Activated CD4-positive, alpha-beta T cell treated with anti-CD3 and anti-CD28 coated beads for 48 hours (primary cell): Measurements from ENCODE around the gene TFIP11.

Experiments
- DNase-seq: peaks from one replicate; pipeline ENCODE4 v3.0.0-alpha.2; 2020

The TFIP11 gene

DNA sequence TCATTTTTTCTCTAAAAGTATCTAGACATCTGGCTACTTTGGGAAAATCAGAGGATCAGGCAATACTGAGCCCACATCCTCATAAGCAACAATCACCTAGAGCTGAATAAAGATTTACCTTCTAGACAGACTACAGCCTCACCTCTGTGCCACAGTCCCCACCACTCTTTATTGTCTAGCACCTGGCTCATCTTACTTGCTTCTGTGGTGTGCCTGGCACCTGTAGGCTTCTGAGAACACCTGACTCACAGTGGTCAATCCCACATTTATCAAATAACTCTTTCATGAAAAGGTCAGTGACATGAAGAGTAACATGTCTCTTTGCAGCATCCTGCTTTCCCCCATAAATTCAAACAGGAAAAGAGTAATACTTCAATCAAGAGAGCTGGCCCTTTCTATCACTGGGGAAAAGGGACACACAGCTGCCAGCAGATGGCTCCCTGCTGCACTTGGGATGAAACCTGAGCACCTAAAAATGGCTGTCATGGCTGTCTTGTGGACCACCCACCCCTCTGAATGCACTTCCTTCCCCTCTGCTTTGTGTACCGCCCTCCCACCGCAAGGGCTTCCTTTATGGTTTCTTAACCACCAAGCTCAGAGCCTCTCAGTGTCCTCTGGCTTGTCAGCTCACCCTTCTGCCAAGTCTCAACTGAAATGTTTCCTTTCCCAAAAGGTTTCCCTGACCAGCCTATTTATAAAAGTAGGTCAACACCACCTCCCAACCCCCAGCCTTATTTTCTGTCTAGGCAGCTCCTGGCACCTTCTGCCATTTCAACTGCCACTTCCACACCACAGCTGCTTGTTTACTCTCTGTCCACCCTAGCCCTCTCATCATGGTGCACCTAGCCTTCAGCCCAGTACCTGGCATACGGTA, 9.3 kb downstream of the TFIP11 start:
- DNase-seq = peak; percentile 50

DNA sequence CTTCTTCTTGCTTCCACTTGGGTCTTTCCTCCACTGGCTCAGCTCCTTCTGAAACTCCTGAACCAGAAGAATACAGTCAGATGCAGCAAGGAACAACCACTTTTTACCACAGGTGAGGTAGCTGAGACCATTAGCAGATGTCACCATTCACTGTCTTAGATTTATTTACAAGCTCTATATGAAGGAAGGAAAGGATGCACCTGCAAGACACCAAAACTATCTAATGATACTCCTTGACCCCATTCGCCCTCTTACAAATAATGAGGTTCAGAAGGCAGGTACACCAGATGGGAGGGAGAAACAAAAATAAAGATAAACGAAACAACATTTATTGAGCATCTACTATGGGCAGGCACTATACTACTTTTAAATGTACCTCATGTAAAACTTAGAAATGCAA, 10.3 kb downstream of the TFIP11 start:
- no peak for DNase-seq

DNA sequence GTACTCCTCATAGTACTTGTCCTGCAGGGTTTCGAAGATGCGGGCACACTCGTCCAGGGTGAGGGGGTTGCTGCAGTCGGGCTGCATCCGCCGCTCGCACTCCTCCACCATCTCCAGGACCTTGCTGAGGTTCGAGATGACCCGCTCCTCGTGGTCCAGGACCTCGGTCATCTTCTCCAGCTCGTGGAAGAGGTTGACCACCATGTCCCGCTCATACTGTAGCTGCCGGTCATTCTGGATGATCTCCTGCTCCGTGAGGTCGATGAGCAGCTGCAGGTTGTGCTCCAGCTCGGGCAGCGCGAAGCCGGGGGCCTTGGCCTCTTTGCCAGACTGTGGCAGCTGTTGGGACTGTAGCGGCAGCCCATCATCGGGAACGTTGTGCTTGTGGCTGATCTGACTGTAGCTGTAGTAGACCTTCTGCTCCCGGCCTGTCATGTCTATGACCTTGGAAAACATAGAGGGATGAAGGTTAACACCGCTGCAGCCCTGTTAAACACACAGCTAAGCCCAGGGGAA, 13.0 kb downstream of the TFIP11 start:
- DNase-seq = no peak

DNA sequence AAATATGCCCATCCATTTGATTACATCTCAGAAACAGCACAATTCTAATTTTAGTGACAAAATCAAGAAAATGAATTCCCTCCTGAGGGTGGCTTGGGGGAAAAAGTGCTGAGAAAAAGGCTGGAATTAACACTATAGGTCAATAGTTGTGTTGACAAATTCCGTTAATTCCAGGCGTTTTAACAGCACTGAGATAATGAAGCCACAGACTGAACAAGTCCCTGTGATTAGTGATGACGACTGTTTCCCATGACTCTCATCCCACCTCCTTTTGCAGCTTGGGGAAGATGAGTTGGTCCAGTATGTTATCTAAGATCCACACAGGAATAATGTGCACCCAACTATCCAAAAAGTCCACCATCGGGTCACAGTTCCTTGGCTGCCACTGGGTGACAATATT, 15.8 kb downstream of the TFIP11 start:
- DNase-seq = no peak

DNA sequence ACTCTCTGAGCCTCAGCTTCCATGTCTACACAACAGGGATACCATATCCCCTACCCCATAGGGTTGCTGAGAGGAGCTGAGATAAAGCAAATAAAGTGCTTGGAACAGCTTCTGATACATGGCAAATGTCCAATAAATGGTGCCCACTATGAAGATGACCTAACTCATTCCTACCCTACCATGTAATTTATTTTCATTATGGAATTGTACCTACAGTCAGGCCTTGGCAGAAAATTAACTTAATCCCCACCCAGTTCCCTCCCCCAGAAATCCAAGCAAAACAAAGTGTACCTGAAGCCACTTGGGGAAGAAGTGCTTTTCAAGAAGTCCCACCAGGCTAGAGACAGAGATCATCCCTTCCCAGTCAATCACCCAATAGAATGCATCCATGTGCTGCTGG, 17.8 kb downstream of the TFIP11 start:
- no peak for DNase-seq

DNA sequence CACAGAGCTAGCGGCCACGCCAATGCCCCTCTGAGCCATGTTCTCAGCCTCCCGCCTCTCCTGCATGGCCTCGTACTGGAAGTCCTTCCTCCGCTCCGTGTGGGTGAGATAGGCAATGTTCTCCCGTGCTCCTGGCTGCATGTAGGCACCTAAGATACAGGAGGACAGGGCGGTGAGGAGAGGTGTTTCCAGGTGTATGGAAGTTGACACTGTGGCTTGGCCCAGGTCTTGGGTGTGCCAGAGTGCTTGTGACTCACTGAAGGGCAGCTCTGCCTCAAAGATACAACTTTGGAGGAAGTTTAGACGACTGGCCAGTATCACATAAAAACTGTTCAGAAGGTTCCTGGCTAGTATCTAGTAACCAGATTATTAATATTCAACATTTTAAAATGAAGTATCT, 20.1 kb downstream of the TFIP11 start:
- no peak for DNase-seq

DNA sequence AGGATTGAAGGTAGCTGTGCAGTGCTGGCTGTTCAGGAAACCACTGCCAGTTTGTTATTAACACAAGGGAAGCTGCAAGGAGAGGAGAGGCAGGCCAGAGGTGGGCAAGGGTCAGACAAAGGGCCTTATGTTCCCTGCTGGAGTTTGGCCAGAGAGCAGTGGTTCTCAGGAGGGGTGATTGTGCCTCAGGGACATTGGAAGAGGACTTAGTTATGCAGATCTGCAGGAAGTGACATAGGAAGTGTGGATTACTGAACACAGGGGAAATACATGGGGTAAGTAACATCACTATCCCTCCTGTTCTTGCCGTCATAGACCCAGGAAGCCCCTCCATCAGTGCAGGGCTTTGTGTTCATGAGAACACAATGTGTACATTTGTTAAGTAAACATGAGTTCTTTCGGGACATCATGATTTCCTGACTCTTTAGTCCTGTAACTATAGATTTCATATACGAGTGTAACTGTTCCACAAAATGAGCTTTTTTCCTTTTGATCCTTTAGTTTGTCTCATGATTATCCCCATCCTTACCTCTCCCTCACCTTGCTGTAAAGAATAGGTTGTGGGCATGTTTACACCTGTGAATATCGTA, 22.7 kb downstream of the TFIP11 start:
- no peak for DNase-seq

DNA sequence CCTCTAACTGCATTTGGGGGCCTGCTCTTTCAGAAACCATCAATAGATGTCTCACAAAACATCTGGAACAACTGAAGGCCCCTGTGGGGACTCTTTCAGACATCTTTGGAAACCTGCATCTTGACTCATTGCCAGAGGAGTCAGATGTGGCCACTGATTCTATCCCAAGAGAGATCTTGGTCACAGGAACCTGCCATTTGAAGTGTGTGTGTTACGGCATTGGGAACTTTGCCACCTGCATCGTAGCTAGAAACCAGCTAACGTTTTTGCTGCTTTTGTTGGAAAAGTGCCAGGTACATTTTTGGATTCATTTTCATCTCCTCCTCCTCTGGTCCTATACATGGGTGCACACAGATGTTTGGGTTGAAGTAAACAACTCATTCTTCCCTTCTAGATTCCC, 24.3 kb downstream of the TFIP11 start:
- no peak for DNase-seq

DNA sequence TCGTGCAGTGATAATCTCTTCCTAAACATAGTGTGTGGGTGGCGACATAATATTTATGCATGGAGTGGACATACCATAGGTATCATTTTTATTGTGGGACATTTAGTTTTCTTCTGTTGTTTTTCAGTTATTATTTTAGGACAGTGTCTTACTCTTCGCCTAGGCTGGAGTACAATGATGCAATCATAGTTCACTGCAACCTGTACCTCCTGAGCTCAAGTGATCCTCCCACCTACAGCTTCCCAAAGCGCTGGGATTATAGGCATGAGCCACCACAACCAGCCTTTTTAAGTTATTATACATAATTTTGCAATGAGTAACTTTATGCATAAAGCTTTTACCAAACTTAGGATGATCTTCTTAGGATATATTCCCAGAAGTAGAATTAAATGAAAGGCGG, 25.9 kb downstream of the TFIP11 start:
- DNase-seq = no peak

DNA sequence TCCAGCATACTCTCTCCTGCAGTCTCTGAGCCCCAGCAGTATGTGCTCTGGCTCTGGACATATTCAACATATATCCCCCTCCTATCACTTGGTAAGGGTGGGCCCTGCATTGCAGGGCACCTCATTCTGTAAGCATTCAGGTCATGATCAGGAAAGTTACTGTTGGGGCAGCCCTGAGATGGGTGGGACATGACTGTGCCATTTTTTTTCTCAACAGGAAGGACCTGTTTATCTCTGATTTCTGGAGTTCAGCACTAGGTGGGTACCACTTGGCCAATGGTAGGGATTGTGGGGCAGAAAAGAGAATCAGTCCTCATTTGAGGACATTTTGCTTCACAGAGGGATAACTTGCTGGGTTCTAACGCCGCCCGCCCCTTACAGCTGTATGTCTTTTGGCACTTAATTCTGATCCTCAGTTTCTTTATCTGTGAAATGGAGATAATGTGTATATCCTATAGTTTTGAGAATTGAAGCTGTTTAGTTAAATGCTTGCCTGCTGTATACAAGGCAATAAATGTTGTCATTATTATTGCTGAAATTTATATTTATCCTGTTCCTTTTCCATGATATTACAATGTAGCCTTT, 26.4 kb downstream of the TFIP11 start:
- no peak for DNase-seq

DNA sequence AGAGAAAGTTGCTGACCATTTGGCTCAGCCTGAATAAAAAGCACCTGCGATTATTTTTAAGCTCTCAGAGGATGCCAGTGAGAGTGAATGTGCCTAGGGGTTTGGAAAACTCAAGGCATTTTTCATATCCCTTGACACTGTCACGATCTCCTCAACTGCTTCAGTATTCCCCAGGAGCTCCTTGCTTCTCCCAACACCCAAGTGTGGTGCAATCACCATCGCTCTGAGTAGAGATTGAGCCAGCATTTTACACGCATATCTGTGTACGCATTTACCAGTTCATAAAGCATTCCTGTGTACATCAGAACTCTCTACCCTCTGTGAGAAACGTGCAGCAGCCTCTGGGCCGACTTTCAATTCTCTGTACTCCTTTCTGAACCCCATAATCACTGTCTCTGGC, 27.3 kb downstream of the TFIP11 start:
- DNase-seq = no peak

DNA sequence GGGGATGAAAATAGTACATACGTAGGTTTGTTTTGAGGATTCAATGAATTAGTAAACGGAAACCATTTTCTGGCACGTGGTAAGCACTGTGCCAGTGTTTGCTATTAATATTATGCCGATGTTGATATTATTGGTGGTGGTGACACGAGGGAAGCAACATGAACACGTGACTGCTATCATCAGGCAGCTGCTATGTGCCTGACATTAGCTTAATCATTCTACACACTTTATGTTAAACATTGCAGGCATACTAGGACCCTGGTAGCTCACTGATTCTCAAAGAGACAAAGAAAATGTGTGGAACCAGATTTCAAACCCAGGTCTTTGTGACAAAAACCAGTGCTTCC, 27.9 kb downstream of the TFIP11 start:
- no peak for DNase-seq

DNA sequence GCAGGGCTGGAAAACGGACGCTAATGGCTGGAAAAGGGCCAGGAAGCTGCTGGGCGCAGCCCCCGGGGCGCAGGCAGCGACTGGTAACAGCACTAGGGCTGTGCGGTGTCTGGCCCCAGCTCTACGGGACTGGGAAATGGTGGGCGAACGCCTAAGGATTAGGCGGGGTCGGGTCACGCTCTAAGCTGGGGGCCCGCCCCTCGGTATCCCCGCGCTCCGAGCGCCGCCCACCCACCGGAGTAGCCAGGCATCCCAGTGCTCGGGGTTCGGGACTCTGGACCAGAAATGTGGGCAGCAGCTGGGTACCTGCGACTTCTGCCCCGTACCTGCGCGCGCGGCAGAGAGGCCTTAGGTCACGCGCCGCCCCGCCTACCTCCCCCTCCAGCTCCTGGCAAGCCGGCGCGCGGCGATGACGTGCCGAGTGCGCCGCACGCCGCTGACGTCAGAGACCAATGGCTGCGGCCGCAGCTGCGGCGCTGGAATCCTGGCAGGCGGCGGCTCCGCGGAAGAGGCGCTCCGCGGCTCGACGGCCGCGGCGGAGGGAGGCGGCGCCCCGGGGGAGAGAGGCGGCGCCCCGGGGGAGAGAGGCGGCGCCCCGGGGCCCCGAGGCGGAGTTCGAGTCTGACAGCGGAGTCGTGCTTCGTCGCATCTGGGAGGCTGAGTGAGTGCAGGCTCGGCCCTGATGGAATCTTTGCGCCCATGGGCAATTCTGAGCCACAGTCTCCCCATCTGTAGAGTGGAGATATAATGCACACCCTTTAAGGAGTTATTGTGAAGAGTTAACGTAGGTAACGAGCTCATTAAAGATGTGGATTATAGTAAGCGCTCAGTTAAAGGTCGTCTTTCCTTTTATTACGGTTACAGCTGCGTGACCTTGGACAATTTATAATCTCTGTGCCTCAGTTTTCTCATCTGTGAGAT, 28.6 kb downstream of the TFIP11 start, which contains the start of the genes HPS4 and SRRD:
Gene HPS4 (minus strand): TSS at position 345 of the 921 bp plus-strand sequence. CDS start 2,021 bp downstream, outside the sequence.
Gene SRRD (plus strand): TSS at position 439 of the 921 bp plus-strand sequence. CDS start 14 bp downstream, at position 453.
- DNase-seq = peak; percentile 93

DNA sequence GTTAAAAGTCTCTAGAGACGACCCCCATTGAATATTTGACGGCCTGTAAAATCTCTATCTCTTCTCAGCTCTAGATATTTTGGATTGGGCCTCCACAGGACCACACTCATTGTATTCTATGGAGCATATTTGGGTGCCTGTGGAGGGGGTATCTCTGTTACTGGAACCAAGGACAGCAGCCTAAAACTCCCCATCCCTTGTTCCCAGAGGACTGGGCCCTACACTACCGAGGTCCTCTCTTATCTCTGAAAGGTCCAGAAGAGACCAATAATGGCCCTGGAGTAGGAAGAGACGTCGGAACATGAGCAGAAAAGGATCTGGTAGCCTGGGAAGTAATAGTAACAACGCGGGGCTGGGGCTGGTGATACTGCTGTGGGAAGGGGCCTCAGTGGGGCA, 29.2 kb downstream of the TFIP11 start:
- no peak for DNase-seq

DNA sequence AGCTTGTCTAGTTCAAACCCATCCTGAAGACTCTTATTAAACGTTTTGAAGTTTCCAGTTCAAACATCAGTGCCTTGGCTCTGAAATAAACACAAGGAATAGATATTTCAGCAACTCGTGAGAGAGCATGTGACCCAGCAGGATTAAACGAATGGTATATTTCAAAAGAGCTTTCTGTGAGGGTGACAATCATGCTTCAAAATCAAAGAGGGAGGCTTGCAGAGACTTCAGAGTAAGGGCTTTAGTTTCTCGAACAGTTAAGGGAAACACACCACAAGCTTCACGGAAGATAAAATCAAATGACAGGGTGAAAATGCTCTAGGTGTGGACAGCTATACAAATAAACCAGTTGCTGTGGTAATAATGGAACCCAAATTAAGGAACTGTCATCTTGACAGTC, 30.1 kb downstream of the TFIP11 start:
- DNase-seq = no peak

DNA sequence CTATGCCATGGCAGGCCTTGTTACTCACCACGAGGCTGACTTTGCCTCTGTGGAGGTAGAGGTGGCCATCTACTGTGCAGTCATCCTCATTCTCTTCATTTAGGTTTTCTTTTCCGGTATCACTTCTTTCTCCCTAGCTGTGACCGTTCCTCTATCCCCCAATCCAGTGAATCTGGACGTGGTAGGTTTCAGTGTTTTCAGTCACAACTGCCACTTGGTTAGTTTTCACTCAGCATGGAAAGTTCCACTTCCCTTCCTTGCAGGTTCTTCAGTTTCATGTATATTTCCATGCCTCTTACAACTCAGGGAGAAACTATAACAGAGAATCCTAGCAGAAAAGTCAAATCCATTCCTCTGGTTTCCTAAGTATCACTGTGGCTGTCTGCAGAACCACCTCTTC, 30.6 kb downstream of the TFIP11 start:
- peak; percentile 20 for DNase-seq

DNA sequence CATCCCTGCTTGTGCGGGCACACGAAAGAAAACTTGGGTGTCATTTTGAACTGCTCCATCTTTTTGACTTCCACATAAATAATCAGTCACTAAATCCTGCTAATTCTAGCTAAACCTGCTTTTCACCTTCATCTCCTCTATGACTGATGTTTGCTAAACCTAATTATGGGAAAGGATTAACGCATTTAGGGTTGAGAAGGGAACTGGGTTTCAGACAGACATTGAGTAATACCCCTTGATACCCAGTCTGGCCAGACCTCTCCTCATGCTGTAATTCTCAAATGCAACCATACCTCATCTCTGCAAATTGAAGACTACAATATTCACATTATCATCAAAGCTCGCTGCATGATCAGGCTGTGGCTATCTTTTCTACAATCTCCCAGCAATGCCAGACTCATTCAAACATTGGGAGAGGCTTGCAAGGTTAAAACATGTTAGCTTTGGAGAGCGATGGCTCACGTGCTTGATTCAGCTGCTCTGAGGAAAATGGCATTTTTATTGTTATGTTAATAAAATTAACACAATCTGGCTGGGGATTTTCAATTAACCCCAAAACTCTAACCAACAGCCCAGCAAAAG, 31.1 kb downstream of the TFIP11 start:
- no peak for DNase-seq

DNA sequence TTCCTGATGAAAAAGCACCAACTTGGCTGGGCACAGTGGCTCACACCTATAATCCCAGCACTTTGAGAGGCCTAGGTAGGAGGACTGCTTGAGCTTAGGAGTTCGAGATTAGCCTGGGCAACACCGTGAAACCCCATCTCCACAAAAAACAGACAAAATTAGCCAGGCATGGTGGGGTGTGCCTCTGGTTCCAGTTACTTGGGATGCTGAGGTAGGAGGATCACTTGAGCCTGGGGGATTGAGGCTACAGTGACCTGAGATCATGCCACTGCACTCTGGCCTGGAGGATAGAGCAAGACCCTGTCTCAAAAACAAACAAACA, 31.7 kb downstream of the TFIP11 start:
- no peak for DNase-seq

DNA sequence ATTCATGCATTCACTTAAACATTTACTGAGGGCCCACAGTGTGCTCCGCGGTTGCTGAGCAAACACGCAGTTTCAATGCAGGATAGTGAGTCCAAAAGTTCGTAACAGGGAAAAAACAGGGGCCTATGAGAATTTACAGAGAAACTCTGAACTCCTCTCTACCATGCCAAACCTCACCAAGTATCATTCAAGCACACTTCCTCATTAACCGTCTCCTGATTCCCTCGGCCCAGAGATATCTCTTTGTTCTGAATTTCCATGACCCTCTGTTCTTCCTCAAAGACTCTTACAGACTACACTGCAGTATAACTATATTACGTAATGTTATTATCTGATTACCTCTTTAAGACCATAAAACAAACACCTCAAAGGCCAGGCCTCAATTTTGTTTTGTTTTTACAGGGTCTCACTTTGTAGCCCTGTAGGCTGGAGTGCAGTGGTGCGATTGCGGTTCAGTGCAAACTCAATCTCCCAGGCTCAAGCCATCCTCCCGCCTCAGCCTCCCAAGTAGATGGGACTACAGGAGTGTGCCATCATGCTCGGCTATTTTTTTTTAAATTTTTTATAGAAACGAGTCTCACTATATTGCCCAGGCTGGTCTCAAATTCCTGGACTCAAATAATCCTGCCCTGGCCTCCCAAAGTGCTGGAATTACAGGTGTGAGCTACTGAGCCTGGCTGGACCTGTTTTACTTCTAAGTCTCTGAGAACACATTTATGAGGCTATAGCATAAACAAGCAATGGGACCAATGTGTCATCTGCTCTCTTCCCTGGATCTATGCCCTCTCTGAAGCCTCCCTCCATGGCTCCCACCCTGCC, 32.3 kb downstream of the TFIP11 start:
- DNase-seq = no peak

DNA sequence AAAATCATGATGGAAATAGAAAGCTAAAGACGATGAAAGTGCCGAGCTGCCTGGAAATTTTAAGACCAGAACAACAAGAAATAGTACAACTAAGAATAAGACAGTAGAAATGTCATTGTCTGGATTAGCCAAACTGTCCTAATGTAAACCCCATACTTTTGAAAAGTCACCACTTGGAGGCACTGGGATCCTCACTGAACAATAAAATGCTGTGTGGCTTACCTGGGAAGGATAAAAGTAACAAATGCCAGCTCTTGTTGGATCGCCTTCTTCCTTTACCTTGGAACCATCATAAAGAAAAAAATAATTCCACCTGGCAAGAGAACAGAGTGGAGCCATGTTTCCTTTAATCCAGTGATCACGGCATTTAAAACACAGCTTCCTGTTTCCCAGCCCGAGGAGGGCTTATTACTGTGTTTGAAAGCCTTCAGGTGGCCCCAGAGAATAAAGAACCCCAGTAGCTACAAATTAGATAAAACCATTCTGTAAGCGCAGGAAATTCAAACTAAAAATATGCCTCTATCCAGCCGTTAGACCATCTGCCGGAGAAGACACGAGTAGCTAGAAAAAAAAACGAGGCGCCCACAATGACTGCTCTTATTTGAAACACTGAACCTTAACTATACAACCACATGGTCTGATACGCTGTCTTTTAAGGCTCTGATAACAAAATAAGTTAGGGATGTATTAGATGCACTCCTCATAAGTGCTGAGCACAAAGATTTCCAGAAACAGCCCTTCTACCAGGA, 33.1 kb downstream of the TFIP11 start:
- no peak for DNase-seq

DNA sequence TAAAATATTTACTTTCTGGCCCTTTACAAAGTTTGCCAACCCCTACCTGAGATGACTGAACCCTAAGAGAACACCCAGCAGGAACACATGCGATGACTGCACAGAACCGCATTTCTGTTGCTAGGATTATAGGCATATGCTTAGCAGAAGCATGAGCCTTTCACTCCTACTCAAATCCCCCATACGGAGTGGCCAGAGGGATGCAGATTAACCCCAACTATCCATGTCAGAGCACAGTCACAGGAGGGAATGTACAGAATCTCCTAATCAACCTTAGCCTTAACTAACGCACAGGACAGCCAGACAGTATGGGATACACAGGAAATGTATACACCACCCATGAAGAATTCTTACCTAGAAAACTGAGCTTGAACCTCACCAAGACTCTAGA, 34.9 kb downstream of the TFIP11 start:
- DNase-seq = no peak
